HL-60 (cell line): ENCODE results near the gene CTTNBP2NL.

Experiments used
- DNase-seq, 2 experiments: peaks; one replicate each; pipeline ENCODE4 v3.0.0-alpha.2; 2010 to 2020; ENCODE audit warnings: low read depth in 1 of 2, low spot score in 1 of 2
- H3K27ac ChIP-seq: fragments of 250-450 bp; sonication (Bioruptor Pico); replicated peaks from 2 replicates; pipeline ENCODE4 v1.5.1; 2020; ENCODE audit warnings: mild to moderate bottlenecking, moderate library complexity
- H3K27me3 ChIP-seq: fragments of 250-450 bp; sonication (Bioruptor Pico); 2 replicates; pipeline ENCODE4 v1.5.1; 2021; ENCODE audit warnings: mild to moderate bottlenecking, moderate library complexity; ENCODE audit not compliant: insufficient read depth, poor library complexity, severe bottlenecking
- H3K4me3 ChIP-seq: replicated peaks from 2 replicates; pipeline ENCODE4 v1.5.1; 2011; ENCODE audit warnings: mild to moderate bottlenecking, control low read depth, low read length; ENCODE audit not compliant: insufficient read depth
- CTCF ChIP-seq: IDR thresholded peaks from one replicate; pipeline ENCODE4 v1.5.1; 2011; ENCODE audit warnings: low read length, control low read depth, inconsistent platforms; ENCODE audit not compliant: insufficient read depth
- GABPA ChIP-seq: IDR thresholded peaks from 2 replicates; pipeline ENCODE4 v1.6.1; 2012; ENCODE audit warnings: low read depth
- POLR2AphosphoS5 ChIP-seq: IDR thresholded peaks from 2 replicates; pipeline ENCODE4 v1.6.1; 2012; ENCODE audit warnings: low read depth
- REST ChIP-seq: IDR thresholded peaks from 2 replicates; pipeline ENCODE4 v1.6.1; 2012; ENCODE audit warnings: low read depth; ENCODE audit not compliant: insufficient replicate concordance
- SPI1 ChIP-seq: IDR thresholded peaks from 2 replicates; pipeline ENCODE4 v1.6.1; 2012; ENCODE audit warnings: low read depth, mild to moderate bottlenecking, borderline replicate concordance

The CTTNBP2NL gene

GRCh38 chr1:112410673-112411072, 14.7 kb downstream of the CTTNBP2NL start:
- H3K4me3 ChIP-seq: no peak overlapping the region
- TF ChIP-seq SPI1: no peak
- no peak for TF ChIP-seq GABPA
- no peak for TF ChIP-seq POLR2AphosphoS5
- TF ChIP-seq CTCF: no peak
- no peak for TF ChIP-seq REST
- peaks cover 2% of the 10 kb centered on the region for H3K27me3 ChIP-seq
- no peak for DNase-seq
- no peak overlapping the region for H3K27ac ChIP-seq

GRCh38 chr1:112417271-112417670, 21.3 kb downstream of the CTTNBP2NL start:
- Histone ChIP-seq H3K27me3 (peaks cover 8% of the 10 kb centered on the region), H3K27ac (no peak overlapping the region), H3K4me3 (no peak overlapping the region)
- DNase-seq: no peak
- TF ChIP-seq SPI1: no peak
- TF ChIP-seq CTCF: no peak
- TF ChIP-seq GABPA: no peak
- no peak for TF ChIP-seq REST
- TF ChIP-seq POLR2AphosphoS5: no peak

- TF ChIP-seq REST: no peak
- TF ChIP-seq GABPA: no peak
- TF ChIP-seq CTCF: no peak
- TF ChIP-seq SPI1: no peak
- no peak for TF ChIP-seq POLR2AphosphoS5
- H3K27me3 ChIP-seq: peaks cover 8% of the 10 kb centered on the region
- H3K4me3 ChIP-seq: no peak overlapping the region
- H3K27ac ChIP-seq: no peak overlapping the region
- no peak for DNase-seq
Measured at GRCh38 chr1:112418099-112418892, 22.3 kb downstream of the CTTNBP2NL start.
